ENCODE measurements around the gene DLEC1.
A peak's percentile ranks its signal among the peaks of the same experiment; 100 is the strongest.
"Not testable (repeated sequence)": the region's sequence is repeated elsewhere in the genome, so short reads cannot be mapped to it uniquely, and the experiment has no call there.

DLEC1 gene

DNA sequence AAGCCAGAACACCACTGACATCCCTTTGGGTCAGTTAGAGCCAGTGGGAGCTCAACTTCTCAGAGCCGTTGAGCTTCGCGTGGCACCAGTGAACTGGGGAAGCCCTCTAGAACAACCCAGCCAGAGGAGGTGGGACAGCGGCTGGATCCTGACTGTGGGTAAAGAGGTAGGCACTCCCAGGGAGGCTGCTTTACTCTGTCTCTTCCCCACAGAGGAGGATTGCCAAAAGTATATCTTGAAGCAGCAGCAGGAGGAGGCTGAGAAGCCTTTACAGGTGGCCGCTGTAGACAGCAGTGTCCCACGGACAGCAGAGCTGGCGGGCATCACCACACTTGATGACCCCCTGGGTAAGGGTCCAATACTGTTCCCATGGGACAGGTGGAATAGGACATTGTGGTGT lies 100.6 kb downstream of the DLEC1 start:
- no peak for DNase-seq

DNA sequence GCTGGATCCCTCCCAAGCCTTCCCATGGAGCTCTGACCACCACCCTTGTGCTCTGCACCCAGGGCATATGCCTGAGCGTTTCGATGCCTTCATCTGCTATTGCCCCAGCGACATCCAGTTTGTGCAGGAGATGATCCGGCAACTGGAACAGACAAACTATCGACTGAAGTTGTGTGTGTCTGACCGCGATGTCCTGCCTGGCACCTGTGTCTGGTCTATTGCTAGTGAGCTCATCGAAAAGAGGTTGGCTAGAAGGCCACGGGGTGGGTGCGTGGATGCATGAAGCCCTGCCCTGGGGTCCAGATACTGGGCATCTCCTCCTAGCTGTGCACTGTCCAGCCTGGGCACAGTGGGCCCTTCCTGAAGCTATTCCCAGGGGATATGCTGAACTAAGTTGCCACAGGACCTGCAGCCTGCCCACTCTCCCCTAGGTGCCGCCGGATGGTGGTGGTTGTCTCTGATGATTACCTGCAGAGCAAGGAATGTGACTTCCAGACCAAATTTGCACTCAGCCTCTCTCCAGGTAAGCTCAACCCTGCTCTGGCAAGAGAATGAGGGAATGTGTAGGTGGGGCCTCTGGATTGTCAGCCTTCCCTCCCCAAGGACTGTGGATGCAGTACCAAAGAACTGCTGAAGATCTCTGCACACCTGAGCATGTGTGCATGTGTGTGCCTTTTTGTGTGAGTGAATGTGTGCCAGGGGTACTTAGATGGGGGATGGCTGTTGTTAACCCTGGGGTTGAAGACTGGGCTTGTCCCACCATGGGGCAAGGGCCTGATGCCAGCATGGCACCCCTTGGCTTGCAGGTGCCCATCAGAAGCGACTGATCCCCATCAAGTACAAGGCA lies 101.5 kb downstream of the DLEC1 start:
- DNase-seq, result no peak

DNA sequence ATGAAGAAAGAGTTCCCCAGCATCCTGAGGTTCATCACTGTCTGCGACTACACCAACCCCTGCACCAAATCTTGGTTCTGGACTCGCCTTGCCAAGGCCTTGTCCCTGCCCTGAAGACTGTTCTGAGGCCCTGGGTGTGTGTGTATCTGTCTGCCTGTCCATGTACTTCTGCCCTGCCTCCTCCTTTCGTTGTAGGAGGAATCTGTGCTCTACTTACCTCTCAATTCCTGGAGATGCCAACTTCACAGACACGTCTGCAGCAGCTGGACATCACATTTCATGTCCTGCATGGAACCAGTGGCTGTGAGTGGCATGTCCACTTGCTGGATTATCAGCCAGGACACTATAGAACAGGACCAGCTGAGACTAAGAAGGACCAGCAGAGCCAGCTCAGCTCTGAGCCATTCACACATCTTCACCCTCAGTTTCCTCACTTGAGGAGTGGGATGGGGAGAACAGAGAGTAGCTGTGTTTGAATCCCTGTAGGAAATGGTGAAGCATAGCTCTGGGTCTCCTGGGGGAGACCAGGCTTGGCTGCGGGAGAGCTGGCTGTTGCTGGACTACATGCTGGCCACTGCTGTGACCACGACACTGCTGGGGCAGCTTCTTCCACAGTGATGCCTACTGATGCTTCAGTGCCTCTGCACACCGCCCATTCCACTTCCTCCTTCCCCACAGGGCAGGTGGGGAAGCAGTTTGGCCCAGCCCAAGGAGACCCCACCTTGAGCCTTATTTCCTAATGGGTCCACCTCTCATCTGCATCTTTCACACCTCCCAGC lies 102.4 kb downstream of the DLEC1 start:
- no peak for DNase-seq

- DNase-seq, result no peak
These were observed 102.9 kb downstream of the DLEC1 start for GRCh38 chr3:38141952-38142273.

DNA sequence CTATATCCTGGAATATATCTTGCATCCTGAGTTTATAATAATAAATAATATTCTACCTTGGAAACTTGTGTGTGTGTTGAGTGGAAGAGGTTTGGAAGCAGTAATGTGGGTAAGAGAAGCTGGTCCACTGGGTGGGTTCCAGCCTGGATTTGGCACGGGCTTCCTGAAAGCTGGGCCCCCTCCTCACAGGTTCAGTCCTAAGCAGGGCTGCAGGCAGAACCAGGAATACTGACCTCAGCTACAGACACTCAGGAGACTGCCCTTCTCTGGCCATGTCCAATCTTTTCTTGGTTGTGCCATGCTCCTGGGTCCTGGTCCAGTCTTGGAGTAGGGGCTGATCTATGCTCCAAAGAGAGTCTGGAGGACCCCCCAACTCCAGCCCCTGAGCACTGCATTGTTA lies 104.0 kb downstream of the DLEC1 start:
- DNase-seq, result no peak

DNA sequence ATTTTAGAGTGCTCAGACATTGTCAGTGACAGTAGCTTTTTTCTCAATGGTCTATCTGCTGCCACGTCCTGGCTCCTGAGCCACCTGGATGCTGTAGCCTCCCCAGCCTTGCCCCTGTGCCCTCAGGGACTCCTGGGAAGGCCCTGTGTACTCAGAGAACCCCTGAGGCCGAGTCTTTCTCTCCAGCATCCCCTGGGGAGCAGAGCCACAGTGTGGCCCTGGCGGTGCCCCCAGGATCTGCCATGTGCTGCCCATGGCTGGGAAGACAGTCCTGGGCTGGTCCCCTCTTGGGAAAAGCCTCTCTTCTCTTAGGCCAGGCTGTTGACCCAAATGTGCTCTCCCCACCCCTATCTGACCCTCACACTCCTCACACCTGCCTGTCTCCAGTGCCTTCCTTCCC lies 104.5 kb downstream of the DLEC1 start:
- DNase-seq, result no peak

GRCh38 chr3:38146504-38146903 lies 107.5 kb downstream of the DLEC1 start:
- DNase-seq, result no peak

DNA sequence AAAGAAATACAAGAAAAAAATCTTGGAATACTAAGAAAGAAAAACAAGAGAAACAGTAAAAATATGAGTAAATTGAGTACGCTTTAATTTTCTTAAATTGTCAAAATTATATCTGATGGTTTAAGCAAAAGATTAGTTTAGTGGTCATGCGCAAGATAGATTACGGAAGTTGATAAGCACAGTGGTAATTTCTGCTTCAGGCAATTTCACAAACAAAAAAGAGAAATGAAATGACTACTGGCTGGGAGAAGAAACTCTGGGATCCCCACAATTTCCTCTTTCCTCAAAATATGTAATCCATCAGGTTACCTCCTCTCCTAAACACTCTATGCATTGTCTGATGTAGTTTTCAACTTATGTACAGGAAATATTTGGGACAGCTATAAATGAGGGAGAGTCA lies 108.4 kb downstream of the DLEC1 start:
- DNase-seq, result no peak

- DNase-seq, result peak; percentile 1
These were observed 109.4 kb downstream of the DLEC1 start for GRCh38 chr3:38148311-38148882.

GRCh38 chr3:38149708-38150107 lies 110.7 kb downstream of the DLEC1 start:
- DNase-seq, result no peak

DNA sequence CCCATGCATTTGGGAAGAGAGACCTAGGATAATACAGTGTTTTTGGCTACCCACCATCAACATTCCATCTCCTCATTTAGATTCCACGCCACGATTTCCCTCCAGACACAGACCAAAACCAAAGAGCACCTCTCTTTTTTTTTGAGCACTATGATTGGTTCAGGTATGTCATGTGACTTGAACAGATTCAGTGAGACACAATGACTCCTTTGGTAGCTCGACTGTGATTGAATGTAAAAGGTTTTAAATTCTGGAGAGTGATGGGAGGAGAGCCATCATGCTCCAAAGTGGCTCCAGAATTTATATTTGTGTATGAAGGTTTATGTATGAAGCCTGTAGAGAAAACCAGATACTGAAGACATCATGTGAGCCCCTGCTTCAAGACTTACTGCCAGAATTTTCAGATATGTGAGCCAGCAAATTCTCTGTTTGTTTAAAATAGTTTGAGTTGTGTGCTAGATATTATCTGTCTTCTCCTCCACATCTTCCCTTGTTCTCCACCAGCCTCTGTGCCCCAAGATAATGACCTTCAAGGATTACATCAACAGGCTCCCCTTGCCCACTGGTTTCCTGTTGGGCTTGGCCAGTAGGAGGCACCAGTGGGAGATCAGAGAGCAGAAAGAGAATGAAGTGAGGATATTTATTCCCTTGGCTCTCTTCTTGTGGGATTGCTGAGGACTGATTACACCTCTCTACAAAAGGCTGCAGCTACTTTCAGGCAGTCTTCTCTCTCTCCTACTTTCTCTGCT lies 111.9 kb downstream of the DLEC1 start:
- DNase-seq, result no peak

GRCh38 chr3:38151667-38152265 lies 112.8 kb downstream of the DLEC1 start:
- DNase-seq, result no peak

DNA sequence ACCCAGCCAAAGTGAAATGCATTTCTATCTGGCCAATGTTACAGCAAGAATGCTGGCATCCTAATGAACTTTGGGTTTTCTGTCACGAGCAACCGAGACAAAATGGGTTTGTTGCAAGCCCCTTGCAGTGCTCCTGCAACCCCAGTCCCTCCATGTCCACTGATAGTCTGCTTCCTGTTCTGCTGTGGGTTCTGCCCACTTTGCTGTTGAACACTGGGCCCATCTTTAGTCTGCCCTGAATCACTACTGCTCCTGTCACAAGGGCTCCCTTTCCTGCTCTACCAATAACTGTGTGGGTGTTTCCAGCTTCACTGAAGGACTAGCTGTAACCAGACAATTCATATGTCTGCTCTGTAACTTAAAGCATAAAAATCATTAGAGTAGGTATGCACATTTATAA lies 113.6 kb downstream of the DLEC1 start:
- DNase-seq, result no peak

GRCh38 chr3:38153221-38153620 lies 114.2 kb downstream of the DLEC1 start:
- no peak for DNase-seq

DNA sequence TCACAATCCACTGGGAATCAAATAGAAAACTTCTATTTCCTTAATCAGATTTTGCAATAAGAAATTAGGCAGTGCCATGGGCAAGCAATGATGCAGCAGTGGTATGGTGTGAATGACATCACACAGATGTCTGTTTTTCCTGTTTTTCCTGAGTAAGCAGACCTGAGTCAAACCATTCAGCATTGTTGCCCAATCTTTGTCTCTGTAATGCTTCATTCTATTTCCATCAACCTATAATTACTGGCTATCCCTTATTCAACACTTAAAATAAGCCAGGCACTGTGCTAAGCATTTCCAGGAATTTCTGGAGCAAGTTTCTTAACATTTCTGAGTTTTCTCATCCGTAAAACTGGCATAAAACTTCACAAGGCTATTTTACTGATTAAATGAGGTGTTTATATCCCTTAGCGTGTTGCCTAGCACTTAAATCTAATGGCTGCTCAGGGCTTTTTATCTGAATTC lies 115.1 kb downstream of the DLEC1 start:
- DNase-seq, result no peak

GRCh38 chr3:38154625-38155255 lies 115.7 kb downstream of the DLEC1 start:
- no peak for DNase-seq

DNA sequence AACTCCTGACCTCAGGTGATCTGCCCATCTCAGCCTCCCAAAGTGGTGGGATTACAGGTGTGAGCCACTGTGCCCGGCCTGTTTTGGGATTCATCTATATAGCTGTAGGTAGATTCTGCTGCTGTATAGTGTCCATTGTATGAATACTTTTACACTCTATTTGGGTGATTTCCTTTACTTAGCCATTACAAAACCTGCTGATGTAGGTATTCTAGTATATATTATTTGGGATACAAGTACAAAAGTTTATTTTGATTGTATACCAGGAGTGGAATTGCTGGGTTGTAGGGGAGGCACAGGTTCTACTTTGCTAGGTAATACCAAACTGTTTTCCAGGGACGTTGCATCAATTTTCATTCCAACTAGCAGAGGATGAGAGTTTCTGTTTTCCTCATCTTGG lies 116.8 kb downstream of the DLEC1 start:
- no peak for DNase-seq

DNA sequence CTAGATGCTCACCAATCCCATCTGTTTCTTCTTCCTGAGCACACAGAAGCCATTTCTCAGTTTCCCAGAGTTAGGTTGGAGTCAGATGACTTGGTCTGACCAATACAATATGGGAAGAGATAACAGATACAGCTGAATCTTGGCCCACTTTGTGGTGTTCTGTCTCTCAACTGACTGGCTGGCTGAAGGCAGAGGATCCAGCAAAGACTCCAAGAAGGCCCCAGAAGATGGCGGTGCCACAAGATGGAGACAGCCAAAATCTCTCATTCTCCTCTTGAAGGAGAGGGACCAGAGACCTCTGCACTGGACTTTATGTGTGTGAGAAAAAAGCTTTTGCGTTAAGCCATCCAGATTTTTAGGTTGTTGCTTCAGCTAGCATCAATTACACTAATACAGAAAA lies 118.1 kb downstream of the DLEC1 start:
- DNase-seq, result no peak

- DNase-seq, result no peak
These were observed 118.6 kb downstream of the DLEC1 start for GRCh38 chr3:38157595-38157994.

DNA sequence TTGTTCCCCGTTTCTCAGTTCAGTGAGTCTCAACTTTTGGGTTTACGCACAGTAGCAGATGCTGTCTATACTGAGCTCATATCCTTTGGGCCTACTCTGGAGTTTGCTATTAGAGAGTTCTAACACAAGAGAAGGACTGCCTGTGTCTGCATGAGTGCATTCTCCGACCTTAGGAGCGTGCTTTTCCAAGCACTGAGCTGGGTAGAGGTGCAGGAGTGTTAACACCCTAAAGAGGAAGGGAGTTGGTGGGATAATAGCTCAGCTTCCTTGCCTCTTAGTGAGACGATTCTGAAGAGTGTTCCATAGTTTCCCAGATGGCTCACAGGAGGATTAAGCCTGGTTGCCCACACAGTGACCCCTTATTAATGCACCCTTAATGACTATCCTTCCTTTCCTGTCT lies 119.5 kb downstream of the DLEC1 start:
- DNase-seq, result no peak

DNA sequence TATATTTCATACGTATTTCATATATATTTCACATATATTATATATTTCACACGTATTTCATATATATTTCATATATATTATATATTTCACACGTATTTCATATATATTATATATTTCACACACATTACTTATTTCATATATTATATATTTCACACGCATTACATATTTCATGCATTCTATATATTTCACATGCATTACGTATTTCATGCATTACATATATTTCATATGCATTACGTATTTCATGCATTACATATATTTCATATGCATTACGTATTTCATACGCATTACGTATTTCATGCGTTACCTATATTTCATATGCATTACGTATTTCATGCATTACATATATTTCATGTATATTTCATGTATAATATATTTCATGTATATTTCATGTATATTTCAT lies 121.7 kb downstream of the DLEC1 start:
- not testable (repeated sequence) for DNase-seq

DNA sequence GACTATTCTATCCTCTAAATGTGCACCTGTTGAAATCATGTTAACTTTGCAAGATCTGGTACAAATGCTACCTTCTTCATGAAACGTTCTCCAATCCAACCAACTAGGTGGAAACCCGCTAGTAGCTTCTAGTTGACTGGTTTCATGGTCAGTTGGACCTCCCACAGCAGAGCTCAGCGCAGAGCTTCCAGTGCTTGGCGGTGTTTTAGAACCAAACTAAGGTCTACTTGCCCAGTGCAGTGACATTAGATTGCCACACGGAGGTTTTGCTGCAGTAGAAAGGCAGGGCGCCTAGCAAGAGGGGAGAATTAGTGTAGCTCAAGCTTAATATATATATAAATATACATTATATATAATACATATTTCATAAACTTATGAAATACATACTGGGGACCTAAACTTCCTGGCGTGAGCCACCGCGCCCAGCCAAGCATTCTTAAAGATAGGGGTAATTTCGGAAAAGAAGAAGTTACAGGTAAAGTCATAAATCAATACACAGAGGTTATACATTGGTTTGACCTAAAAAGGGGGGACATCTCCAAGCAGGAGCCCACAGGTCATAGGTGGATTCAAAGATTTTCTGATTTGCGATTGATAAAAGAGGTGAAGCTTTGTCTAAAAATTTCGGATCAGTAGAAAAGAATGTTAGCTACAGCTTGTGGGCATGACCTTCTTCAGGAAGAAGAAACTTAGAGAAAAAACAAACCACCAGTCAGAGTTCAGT lies 124.3 kb downstream of the DLEC1 start:
- no peak for DNase-seq

Measured in NCI-H1436 treated with DMSO at 0.1 percent for 48 hours (cell line).